Suprapubic skin (tissue), 3 donors: Measurements from ENCODE around the gene SLC35E4.

Experiments
- EP300 ChIP-seq: sonication (generic); formaldehyde crosslinking; IDR thresholded peaks from one replicate; pipeline ENCODE4 v1.6.1; 2017; ENCODE audit warnings: antibody characterized with exemption
- TF ChIP-seq, protein P1 (sequence below), 2 donors: fragments of 200-600 bp in 1 of 2; fragments of 450-650 bp in 1 of 2; sonication (generic) in 1 of 2; IDR thresholded peaks; one replicate each; pipeline ENCODE4 v1.5.1; 2016 to 2019; ENCODE audit warnings: antibody characterized with exemption in 2 of 2, mild to moderate bottlenecking in 1 of 2, moderate library complexity in 1 of 2

DNA sequence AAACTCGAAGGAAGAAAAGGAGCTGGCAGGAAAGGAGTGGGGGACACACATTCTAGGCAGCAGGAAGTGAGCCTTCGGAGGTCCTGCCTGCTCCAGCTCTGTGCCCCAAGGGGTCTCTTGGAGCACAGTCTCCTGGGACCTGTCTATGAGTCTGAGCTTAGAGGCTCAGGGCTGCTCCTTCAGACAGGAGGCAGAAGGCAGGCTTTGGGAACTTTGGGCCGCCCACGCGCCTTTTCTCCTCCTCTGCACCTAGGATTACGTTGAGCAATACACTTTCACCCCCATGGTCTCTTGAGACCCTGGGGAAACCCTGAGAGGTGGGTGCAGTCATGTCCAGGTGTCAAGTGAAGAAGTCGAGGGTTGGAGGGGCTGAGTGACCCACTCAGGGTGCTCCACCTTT lies 27.6 kb upstream of the SLC35E4 start:
- TF ChIP-seq EP300 = no peak
- TF ChIP-seq, protein P1, sequence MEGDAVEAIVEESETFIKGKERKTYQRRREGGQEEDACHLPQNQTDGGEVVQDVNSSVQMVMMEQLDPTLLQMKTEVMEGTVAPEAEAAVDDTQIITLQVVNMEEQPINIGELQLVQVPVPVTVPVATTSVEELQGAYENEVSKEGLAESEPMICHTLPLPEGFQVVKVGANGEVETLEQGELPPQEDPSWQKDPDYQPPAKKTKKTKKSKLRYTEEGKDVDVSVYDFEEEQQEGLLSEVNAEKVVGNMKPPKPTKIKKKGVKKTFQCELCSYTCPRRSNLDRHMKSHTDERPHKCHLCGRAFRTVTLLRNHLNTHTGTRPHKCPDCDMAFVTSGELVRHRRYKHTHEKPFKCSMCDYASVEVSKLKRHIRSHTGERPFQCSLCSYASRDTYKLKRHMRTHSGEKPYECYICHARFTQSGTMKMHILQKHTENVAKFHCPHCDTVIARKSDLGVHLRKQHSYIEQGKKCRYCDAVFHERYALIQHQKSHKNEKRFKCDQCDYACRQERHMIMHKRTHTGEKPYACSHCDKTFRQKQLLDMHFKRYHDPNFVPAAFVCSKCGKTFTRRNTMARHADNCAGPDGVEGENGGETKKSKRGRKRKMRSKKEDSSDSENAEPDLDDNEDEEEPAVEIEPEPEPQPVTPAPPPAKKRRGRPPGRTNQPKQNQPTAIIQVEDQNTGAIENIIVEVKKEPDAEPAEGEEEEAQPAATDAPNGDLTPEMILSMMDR (IDR thresholded peaks at IDR 0.05) = no peak
